ENCODE measurements around the gene MAGI1.

MAGI1 gene

DNA sequence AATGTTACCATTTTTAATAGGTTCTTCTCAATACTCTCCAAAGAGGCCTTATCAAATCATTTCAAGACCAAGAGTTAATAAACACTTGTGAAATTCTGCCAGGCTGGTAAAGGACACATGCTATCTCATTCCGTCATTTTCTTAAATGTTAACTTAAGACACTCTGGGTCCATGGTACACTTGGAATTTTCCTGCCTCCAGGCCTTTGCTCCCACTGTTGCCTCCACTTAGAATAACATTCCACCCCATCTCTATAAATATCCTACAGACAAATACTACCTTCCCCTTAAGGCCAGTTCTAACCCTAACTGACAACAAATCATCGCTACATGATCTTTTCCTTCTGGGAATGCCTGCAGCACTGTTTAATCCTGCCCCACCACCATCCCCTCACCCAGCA is 24.1 kb downstream of the MAGI1 start:
- TF ChIP-seq CTCF (IDR thresholded peaks at IDR 0.05; ENCODE audit: low read depth, low read length), result no peak
- no peak for DNase-seq (ENCODE audit: extremely low read depth, low read depth)

DNA sequence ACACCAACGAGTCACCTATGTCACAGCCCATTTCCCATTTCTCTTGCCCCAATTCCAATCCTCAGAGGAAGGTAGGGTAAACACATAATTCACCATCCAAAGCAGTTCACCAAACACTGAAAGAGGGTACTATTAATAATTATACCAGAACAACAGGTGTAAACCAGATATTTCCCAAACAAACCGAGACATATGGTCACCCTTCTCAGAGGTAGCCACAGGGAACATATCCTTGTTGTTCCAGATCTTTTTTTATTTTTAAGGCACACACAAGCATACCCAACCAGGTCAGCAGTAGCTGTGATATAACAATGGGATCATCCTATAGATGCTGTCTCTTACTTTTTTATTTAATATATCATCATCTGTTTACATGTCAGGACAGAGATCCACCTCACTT is 24.7 kb downstream of the MAGI1 start:
- TF ChIP-seq CTCF (IDR thresholded peaks at IDR 0.05; ENCODE audit: low read depth, low read length), result no peak
- DNase-seq (ENCODE audit: extremely low read depth, low read depth), result no peak

DNA sequence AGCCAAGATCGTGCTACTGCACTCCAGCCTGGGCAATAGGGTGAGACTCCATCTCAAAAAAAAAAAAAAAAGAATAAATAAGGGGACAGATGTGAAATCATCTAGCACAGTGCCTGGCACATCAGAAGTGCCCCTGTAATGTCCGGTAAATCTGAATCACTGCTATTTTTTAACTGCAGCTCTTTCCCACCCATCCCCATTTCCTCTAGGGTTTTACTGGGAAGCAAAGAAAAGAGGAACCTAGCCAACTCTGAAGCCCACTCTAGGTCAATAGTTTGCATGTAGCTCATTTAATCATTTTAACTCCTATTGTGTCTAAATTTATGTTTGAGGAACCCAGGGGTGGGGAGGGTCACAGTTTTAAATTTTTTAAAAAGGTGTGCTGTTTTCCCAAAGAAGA is 26.0 kb downstream of the MAGI1 start:
- TF ChIP-seq CTCF (IDR thresholded peaks at IDR 0.05; ENCODE audit: low read depth, low read length), result no peak

DNA sequence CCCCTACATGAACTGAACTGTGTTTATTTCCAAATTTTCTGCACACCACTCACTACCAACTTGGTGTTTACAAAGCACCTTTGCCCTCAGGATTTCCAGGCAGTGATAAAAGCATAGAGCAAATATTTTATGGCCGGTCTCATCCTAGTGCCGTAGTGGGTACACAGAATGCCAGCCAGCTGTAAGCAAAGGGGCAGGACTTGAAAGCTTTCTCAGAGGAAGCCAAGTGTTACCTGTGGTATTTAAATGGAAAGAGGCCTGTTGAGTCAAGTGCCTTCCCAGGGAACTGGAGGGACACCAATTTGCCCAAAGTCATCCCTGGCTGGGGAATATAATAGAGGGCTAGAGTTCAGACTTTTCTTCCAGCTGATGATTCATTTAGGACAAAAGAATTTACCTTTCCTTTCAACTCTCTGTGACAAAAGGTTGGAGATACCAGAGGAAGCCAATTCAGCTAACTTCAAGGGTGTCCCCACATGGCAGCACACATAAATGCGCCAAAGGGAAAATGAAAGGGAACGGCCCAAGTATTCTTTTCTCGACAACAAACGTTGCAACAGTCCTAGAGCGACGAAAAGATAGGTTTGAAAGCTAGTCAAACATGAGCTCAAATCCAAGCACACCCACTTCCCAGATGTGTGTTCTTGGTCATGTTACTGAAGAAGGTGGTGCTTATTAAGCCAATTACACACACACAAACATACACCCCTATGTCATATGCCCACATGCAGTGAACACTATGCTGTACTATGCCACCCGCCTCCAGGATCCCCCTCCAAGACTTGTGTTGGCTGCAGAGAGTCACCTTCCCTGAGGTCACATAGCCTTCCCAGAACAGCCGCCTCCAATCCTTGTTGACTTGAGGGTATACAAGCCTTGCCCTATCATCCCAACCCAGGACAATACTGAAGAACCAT is 27.7 kb downstream of the MAGI1 start:
- DNase-seq (ENCODE audit: extremely low read depth, low read depth), result no peak
- no peak for TF ChIP-seq CTCF (IDR thresholded peaks at IDR 0.05; ENCODE audit: low read depth, low read length)

More for the DNA sequence above, 26.0 kb downstream of the MAGI1 start:
- no peak for DNase-seq (ENCODE audit: extremely low read depth, low read depth)

GRCh38 chr3:66010348-66010738 is 28.4 kb downstream of the MAGI1 start:
- no peak for DNase-seq (ENCODE audit: extremely low read depth, low read depth)
- no peak for TF ChIP-seq CTCF (IDR thresholded peaks at IDR 0.05; ENCODE audit: low read depth, low read length)

DNA sequence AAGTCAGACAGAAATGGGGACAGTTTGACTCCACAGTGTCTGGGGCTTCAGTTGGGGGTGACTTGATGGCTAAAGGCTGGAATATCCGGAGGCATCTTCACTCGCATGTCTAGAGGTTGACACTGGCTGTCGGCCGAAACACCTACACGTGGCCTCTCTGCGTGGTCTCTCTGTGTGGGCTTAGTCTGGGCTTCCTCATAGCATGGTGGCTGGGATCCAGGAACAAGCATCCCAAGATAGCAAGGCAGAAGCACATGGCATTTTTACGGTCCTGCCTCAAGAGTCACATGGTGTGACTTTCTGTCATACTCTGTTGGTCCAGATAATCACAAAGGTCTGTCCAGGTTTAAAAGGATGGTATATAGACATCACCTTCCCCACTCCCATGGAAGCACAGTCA is 34.5 kb downstream of the MAGI1 start:
- no peak for TF ChIP-seq CTCF (IDR thresholded peaks at IDR 0.05; ENCODE audit: low read depth, low read length)

DNA sequence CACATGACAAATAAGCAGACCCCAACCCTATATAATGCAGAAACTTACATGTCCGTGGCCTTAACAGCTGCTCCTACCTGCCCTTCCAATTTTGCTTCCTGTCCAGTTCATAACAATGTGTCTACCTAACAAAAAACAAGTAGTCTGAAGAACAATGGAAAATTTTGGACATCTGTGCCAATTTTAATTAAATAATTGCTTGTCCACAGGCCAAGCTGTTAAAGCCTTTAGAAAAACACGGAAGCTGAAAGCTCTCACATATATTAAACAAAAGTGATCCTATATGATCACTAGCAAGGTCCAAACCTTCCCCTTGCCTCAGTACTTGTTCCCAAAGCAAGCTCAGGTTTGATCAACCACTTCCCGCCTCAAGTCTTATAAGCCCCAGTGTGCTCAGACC is 37.1 kb downstream of the MAGI1 start:
- TF ChIP-seq CTCF (IDR thresholded peaks at IDR 0.05; ENCODE audit: low read depth, low read length), result no peak

More for the DNA sequence above, 34.5 kb downstream of the MAGI1 start:
- DNase-seq (ENCODE audit: extremely low read depth, low read depth), result no peak

More for the DNA sequence above, 37.1 kb downstream of the MAGI1 start:
- no peak for DNase-seq (ENCODE audit: extremely low read depth, low read depth)
